PC-9 (cell line): Measurements from ENCODE around the gene DOCK1.

Experiments
- EZH2 ChIP-seq: fragments of 200-600 bp; sonication (generic); IDR thresholded peaks from 2 replicates; pipeline ENCODE4 v1.8.0; 2017; ENCODE audit warnings: antibody characterized with exemption, low read depth
- TF ChIP-seq, protein P1 (sequence below): fragments of 200-600 bp; sonication (generic); conservative IDR thresholded peaks from 2 replicates; pipeline ENCODE4 v1.6.1; 2017; ENCODE audit warnings: mixed run types, antibody characterized with exemption, mild to moderate bottlenecking, moderate library complexity

DNA sequence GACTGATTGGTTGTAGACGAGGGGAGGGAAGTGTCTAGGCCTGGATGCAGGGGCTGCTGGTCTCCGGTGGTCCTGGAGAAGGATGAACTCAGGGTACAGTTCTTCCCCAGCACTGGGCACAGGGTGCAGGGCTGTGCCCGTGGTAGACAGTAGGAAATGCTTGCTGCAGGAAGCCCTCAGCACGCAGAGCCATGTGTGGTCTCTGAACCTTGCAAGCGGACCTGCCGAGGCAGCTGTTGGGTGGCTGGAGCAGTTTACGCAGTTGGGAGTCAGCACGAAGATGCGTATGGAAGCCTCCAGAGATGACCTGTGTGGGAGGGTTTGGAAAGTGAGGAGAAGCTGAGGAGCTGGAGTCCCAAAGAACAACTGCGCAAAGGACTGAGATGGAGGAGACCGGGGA lies 39.0 kb downstream of the DOCK1 start:
- TF ChIP-seq EZH2 = no peak
- TF ChIP-seq, protein P1, sequence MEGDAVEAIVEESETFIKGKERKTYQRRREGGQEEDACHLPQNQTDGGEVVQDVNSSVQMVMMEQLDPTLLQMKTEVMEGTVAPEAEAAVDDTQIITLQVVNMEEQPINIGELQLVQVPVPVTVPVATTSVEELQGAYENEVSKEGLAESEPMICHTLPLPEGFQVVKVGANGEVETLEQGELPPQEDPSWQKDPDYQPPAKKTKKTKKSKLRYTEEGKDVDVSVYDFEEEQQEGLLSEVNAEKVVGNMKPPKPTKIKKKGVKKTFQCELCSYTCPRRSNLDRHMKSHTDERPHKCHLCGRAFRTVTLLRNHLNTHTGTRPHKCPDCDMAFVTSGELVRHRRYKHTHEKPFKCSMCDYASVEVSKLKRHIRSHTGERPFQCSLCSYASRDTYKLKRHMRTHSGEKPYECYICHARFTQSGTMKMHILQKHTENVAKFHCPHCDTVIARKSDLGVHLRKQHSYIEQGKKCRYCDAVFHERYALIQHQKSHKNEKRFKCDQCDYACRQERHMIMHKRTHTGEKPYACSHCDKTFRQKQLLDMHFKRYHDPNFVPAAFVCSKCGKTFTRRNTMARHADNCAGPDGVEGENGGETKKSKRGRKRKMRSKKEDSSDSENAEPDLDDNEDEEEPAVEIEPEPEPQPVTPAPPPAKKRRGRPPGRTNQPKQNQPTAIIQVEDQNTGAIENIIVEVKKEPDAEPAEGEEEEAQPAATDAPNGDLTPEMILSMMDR = no peak
